Activated CD4-positive, alpha-beta T cell treated with anti-CD3 and anti-CD28 coated beads for 36 hours (primary cell): ENCODE results near the gene PRKN. TPM values are rescaled to one million over a fixed set of nuclear protein-coding genes. Genes with fewer than 3 reads are reported as not detected.

Experiments
- ATAC-seq: fragments of 200-7000 bp; cut with Tn5 transposase; one replicate; pipeline ENCODE4 v1.10.0; 2021; ENCODE audit warnings: mild to moderate bottlenecking, moderate library complexity
- CTCF ChIA-PET: fragments of 350-600 bp; sonication (Branson Sonifier 250); formaldehyde crosslinking; loops from one replicate; lab custom pipeline; 2021; ENCODE audit warnings: antibody characterized with exemption; lab: Charles Lee
- POLR2A ChIA-PET: fragments of 350-600 bp; sonication (Branson Sonifier 250); formaldehyde crosslinking; loops from one replicate; lab custom pipeline; 2021; ENCODE audit warnings: antibody characterized with exemption, inconsistent platforms; lab: Charles Lee
- DNase-seq: peaks from one replicate; pipeline ENCODE4 v3.0.0-alpha.2; 2020
- H3K27ac Mint-ChIP-seq: one replicate; pipeline ENCODE4 v1.8.0; 2021; ENCODE audit warnings: mixed read lengths
- H3K27me3 Mint-ChIP-seq: one replicate; pipeline ENCODE4 v1.8.0; 2021; ENCODE audit warnings: mixed read lengths
- H3K36me3 Mint-ChIP-seq: one replicate; pipeline ENCODE4 v1.8.0; 2021; ENCODE audit warnings: low read depth, mixed read lengths
- H3K4me1 Mint-ChIP-seq: one replicate; pipeline ENCODE4 v1.8.0; 2021; ENCODE audit warnings: mixed read lengths
- H3K4me3 Mint-ChIP-seq: one replicate; pipeline ENCODE4 v1.8.0; 2021; ENCODE audit warnings: mild to moderate bottlenecking, moderate library complexity, mixed read lengths
- H3K9me3 Mint-ChIP-seq: one replicate; pipeline ENCODE4 v1.8.0; 2021; ENCODE audit warnings: low read depth, mixed read lengths
- intact Hi-C, 2 experiments: fragments of 100-400 bp; cut with DNase I in 1 of 2; cut with micrococcal nuclease in 1 of 2; formaldehyde crosslinking; loops; one replicate each; pipeline versions ENCODE4 v1.14.2 to v1.15.1; 2022 to 2024; cut with DNase I, micrococcal nuclease
- total RNA-seq, 2 experiments: library from RNA; stranded (reverse); gene quantifications; one replicate each; pipeline ENCODE4 v1.2.3, GENCODE V29; 2021

PRKN gene
- total RNA-seq, 2 experiments from 2014 or later, result 0.56 to 0.87 TPM

DNA sequence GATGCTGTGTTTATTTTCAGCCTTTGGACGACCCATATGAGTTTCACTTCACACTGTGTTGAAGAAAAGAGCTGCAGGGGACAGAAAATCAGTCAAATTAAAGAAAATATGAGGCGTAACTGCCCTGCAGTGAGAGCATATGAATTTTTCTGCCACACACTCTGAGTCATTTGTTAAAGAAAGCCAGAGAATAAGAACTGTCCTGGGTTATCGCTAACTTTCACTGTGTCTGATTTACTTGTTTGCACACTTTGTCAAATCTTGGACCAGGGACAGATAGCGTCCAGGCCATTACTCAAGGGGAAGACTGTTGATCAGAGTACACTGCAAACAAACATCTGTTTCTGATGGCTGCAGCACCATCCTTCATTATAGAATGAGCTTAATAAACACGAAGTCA, 1326.9 kb downstream of the PRKN start:
- Mint-ChIP-seq H3K4me1 (no peaks in the 10 kb centered on the region), H3K9me3 (no peaks in the 10 kb centered on the region), H3K27ac (no peak overlapping the region), H3K27me3 (peaks cover 5% of the 10 kb centered on the region), H3K36me3 (no peaks in the 10 kb centered on the region), H3K4me3 (no peak overlapping the region)
- ChIA-PET POLR2A (no interaction called here), CTCF (interaction anchor here (0.6 to 0.8 kb wide), 2 partner anchors 657 to 1745 kb away, joined by 3 read pairs; no protein-coding TSS in a partner anchor)
- ATAC-seq (no peak), DNase-seq (no peak)
- intact Hi-C loops, result no loop called here

DNA sequence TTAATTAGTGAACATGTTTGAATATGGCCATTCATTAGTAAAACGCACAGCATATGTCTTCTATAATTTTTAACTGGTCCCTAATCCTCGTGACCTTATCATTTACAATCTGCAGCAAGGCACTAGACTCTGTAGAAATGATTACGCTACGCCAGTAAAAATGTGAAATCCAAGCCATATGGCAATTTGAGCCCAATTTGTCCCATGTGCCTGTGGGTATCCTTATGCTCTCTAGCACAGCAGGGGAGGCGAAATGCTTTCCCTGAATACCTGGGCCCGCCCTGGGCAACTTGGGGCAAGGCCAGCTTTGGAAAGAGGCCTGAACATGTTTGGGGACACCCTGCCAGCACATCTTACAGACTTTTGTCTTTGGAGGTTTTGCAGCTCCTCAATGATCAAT, 1331.0 kb downstream of the PRKN start:
- intact Hi-C loops, result no loop called here
- ChIA-PET CTCF (interaction anchor here (0.6 to 0.7 kb wide), 3 partner anchors 32 to 1219 kb away, joined by 3 read pairs; no protein-coding TSS in a partner anchor), POLR2A (no interaction called here)
- ATAC-seq (no peak), DNase-seq (no peak)
- H3K4me1 Mint-ChIP-seq, result no peaks in the 10 kb centered on the region
- peaks cover 5% of the 10 kb centered on the region for H3K27me3 Mint-ChIP-seq
- H3K27ac Mint-ChIP-seq, result no peak overlapping the region
- H3K9me3 Mint-ChIP-seq, result no peaks in the 10 kb centered on the region
- H3K36me3 Mint-ChIP-seq, result no peaks in the 10 kb centered on the region
- H3K4me3 Mint-ChIP-seq, result no peak overlapping the region

- no peaks in the 10 kb centered on the region for H3K4me1 Mint-ChIP-seq
- H3K9me3 Mint-ChIP-seq, result no peaks in the 10 kb centered on the region
- no peak overlapping the region for H3K27ac Mint-ChIP-seq
- ATAC-seq (no peak), DNase-seq (no peak)
- H3K27me3 Mint-ChIP-seq, result peaks cover 5% of the 10 kb centered on the region
- CTCF ChIA-PET, result interaction anchor here (0.6 to 4.5 kb wide), 3 partner anchors 23 to 1213 kb away, joined by 3 to 18 read pairs (median 3); no protein-coding TSS in a partner anchor
- POLR2A ChIA-PET, result no interaction called here
- no peak overlapping the region for H3K4me3 Mint-ChIP-seq
- H3K36me3 Mint-ChIP-seq, result no peaks in the 10 kb centered on the region
- intact Hi-C loops, result no loop called here
Measured at GRCh38 chr6:161395716-161396231, 1331.8 kb downstream of the PRKN start.

DNA sequence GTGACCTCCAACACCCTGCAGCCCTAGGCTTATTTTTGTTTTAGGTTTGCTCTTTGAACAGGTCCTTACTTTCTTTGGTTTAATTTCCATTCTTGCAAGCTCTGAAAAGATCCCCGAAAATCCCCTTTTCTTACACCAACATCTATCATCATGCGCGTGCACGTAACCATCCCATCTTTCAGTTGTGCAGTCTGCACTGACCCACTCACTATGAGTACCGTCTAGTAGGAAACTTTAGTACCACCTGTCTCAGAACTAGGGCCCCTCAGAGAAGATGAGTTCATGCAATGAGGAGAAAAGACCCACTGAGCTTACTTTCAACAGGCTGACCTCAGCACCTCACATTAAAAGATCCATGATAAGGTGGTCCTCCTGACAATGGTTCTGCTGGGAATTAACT, 1333.1 kb downstream of the PRKN start:
- no peaks in the 10 kb centered on the region for H3K9me3 Mint-ChIP-seq

DNA sequence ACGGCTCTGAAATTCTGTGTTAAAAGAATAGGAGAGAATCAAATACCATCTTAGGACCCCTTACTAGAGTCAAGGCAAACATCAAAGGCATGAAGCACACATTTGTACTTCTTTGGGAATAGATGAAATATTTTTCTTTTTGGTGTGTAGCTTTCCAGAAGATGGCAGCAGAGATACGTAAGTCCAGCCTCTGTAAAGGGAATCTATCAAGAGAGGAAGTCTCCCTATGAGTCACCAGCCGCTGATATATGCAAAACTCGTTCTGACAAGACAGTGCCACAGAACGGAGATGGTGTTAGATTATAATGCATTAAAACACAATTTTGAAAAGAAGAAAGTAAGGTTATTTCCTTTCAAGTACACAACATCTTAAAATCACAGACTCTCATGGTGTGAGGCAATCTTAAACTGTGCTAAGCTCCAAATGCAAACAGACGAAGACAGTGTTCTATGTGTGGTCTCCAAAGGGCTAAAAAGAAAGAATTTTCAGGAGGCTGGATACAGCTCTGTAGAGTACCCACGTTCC, 1333.7 kb downstream of the PRKN start:
- H3K4me1 Mint-ChIP-seq, result no peaks in the 10 kb centered on the region
- DNase-seq, result peak; percentile 75
- no peaks in the 10 kb centered on the region for H3K36me3 Mint-ChIP-seq
- ATAC-seq, result peak; percentile 99
- ChIA-PET POLR2A (interaction anchor here (0.6 kb wide), 1 partner anchor 118 kb away, joined by 3 read pairs; no protein-coding TSS in a partner anchor), CTCF (interaction anchor here (0.6 to 4.5 kb wide), 7 partner anchors 9 to 302 kb away, joined by 3 to 18 read pairs (median 6); no protein-coding TSS in a partner anchor)
- H3K27ac Mint-ChIP-seq, result no peak overlapping the region
- intact Hi-C loops, result loop anchor here (1.0 kb wide), 1 partner anchor 301 kb away; no protein-coding TSS in a partner anchor
- H3K4me3 Mint-ChIP-seq, result no peak overlapping the region
- H3K27me3 Mint-ChIP-seq, result peaks cover 5% of the 10 kb centered on the region
- H3K9me3 Mint-ChIP-seq, result peaks cover 2% of the 10 kb centered on the region

More for the DNA sequence above, 1333.1 kb downstream of the PRKN start:
- Mint-ChIP-seq H3K4me1 (no peaks in the 10 kb centered on the region), H3K36me3 (no peaks in the 10 kb centered on the region), H3K27ac (no peak overlapping the region), H3K4me3 (no peak overlapping the region), H3K27me3 (peaks cover 5% of the 10 kb centered on the region)
- CTCF ChIA-PET, result interaction anchor here (0.6 to 4.5 kb wide), 7 partner anchors 9 to 1856 kb away, joined by 3 to 18 read pairs (median 5); no protein-coding TSS in a partner anchor
- no peak for DNase-seq
- POLR2A ChIA-PET, result interaction anchor here (0.6 kb wide), 2 partner anchors 117 to 625 kb away, joined by 3 read pairs; no protein-coding TSS in a partner anchor
- ATAC-seq, result peak; percentile 23
- intact Hi-C loops, result loop anchor here (1.0 kb wide), 1 partner anchor 301 kb away; no protein-coding TSS in a partner anchor

GRCh38 chr6:161393292-161393691, 1334.3 kb downstream of the PRKN start:
- Mint-ChIP-seq H3K4me1 (no peaks in the 10 kb centered on the region), H3K27ac (no peak overlapping the region), H3K36me3 (no peaks in the 10 kb centered on the region), H3K4me3 (no peak overlapping the region), H3K9me3 (peaks cover 2% of the 10 kb centered on the region), H3K27me3 (peaks cover 5% of the 10 kb centered on the region)
- intact Hi-C loops, result no loop called here
- ATAC-seq (no peak), DNase-seq (no peak)
- POLR2A ChIA-PET, result no interaction called here
- CTCF ChIA-PET, result interaction anchor here (0.6 to 4.5 kb wide), 8 partner anchors 10 to 462 kb away, joined by 3 to 18 read pairs (median 6); no protein-coding TSS in a partner anchor

DNA sequence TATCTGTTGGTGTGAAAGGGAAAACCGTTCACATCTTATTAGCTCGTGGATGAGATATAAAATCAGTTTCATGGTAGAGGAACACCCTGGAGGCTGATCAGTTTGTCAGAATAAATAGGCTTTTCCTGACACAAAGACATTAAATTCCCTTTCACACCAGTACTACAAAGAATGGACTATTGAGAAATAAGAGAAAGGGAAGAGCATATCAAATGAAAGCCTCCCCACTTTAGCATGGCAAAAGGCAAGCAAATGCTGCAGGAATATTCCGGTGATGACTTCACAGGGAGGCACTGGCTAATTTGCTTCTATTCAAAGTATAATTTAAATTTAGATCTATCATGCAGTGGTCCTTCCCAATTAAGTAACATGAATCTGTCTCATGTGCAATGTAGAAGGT, 1337.8 kb downstream of the PRKN start:
- intact Hi-C loops, result no loop called here
- POLR2A ChIA-PET, result no interaction called here
- no peaks in the 10 kb centered on the region for H3K4me1 Mint-ChIP-seq

DNA sequence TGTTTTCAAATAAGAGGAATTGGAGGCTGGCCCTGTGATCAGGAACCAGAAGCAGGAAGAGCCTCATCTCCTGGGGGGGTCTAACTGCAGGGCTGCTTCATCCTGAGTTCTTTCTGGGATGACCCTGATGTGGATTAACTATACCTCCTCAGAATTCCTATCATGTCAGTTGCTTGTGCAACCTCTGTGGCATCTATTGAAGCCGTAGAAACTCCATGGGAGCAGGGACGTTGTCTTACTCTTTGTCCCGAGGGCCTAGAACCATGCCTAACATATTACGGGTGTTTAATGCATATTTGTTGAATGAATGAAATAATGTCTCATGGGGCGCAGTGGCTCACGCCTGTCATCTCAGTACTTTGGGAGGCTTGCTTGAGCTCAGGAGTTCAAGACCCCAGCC, 1343.6 kb downstream of the PRKN start:
- ChIA-PET CTCF (no interaction called here), POLR2A (no interaction called here)
- H3K4me1 Mint-ChIP-seq, result no peaks in the 10 kb centered on the region
- H3K27me3 Mint-ChIP-seq, result no peaks in the 10 kb centered on the region
- no peaks in the 10 kb centered on the region for H3K36me3 Mint-ChIP-seq
- no peak overlapping the region for H3K4me3 Mint-ChIP-seq
- H3K27ac Mint-ChIP-seq, result no peak overlapping the region
- DNase-seq, result no peak
- intact Hi-C loops, result no loop called here
- H3K9me3 Mint-ChIP-seq, result peaks cover under 1% of the 10 kb centered on the region
- no peak for ATAC-seq

More for the DNA sequence above, 1337.8 kb downstream of the PRKN start:
- ATAC-seq (no peak), DNase-seq (no peak)
- Mint-ChIP-seq H3K9me3 (peaks cover 2% of the 10 kb centered on the region), H3K4me3 (no peak overlapping the region), H3K36me3 (no peaks in the 10 kb centered on the region), H3K27ac (no peak overlapping the region), H3K27me3 (no peaks in the 10 kb centered on the region)
- CTCF ChIA-PET, result no interaction called here

- no peak overlapping the region for H3K27ac Mint-ChIP-seq
- POLR2A ChIA-PET, result no interaction called here
Measured at GRCh38 chr6:161379834-161380582, 1347.6 kb downstream of the PRKN start.

DNA sequence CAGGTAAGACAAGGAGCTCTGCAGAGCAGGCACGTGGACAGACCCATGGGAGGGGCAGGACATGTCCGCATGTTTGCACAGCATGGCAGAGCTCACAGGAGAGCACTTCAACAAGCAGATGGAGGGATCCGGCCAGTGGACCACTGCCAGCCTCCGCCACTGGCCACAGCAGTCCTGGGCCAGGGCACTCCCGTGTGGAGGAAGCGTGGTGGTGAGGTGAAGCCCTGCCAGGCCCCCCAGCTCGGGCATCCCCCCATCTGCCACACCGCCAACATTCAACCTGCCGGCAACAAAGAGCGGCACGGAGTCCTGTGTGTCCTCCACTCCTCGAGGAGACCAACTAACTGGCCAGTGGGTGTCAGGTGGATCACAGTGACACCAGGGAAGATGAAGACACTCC, 1349.5 kb downstream of the PRKN start:
- H3K36me3 Mint-ChIP-seq, result no peaks in the 10 kb centered on the region
- intact Hi-C loops, result loop anchor here in 1 of 2 experiments (10.0 kb wide), 1 partner anchor 273 kb away; no protein-coding TSS in a partner anchor
- H3K27me3 Mint-ChIP-seq, result no peaks in the 10 kb centered on the region
- no peak overlapping the region for H3K27ac Mint-ChIP-seq
- CTCF ChIA-PET, result interaction anchor here (8.3 kb wide), 1 partner anchor 447 kb away, joined by 200 read pairs; no protein-coding TSS in a partner anchor
- POLR2A ChIA-PET, result interaction anchor here (0.5 kb wide), 1 partner anchor 446 kb away, joined by 4 read pairs; no protein-coding TSS in a partner anchor
- no peak for DNase-seq
- no peak overlapping the region for H3K4me3 Mint-ChIP-seq
- H3K9me3 Mint-ChIP-seq, result no peaks in the 10 kb centered on the region
- no peaks in the 10 kb centered on the region for H3K4me1 Mint-ChIP-seq
- no peak for ATAC-seq

More at GRCh38 chr6:161379834-161380582, 1347.6 kb downstream of the PRKN start:
- CTCF ChIA-PET, result interaction anchor here (1.0 to 1.3 kb wide), 2 partner anchors 9 to 449 kb away, joined by 3 to 5 read pairs; no protein-coding TSS in a partner anchor
- DNase-seq, result no peak
- no peak overlapping the region for H3K4me3 Mint-ChIP-seq
- ATAC-seq, result no peak
- H3K27me3 Mint-ChIP-seq, result no peaks in the 10 kb centered on the region
- H3K9me3 Mint-ChIP-seq, result no peaks in the 10 kb centered on the region
- no peaks in the 10 kb centered on the region for H3K36me3 Mint-ChIP-seq
- no peaks in the 10 kb centered on the region for H3K4me1 Mint-ChIP-seq
- intact Hi-C loops, result loop anchor here in 1 of 2 experiments (10.0 kb wide), 1 partner anchor 275 kb away; no protein-coding TSS in a partner anchor

DNA sequence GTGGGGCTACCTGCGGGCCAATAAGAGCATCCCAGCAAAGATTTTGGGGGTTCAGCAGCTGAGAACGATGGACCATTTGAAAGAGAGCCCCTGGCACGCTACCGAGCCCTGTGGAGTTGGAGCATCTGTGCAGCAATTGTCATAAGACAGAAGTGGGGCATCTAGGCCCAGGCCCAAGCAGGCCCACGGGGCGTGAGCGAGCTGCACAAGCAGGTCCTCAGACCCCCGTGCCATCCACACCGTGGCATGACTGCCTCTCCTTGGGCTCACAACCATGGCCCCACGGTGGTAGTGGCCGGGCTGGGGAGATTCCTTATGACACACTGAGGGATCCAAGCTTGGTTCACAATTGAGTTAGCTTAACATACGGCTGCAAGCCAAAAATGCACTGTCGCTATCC, 1350.5 kb downstream of the PRKN start:
- DNase-seq, result no peak
- no peak for ATAC-seq
- POLR2A ChIA-PET, result no interaction called here
- Mint-ChIP-seq H3K36me3 (no peaks in the 10 kb centered on the region), H3K4me1 (no peaks in the 10 kb centered on the region), H3K27ac (no peak overlapping the region), H3K4me3 (no peak overlapping the region), H3K27me3 (no peaks in the 10 kb centered on the region), H3K9me3 (no peaks in the 10 kb centered on the region)
- intact Hi-C loops, result loop anchor here in 1 of 2 experiments (10.0 kb wide), 1 partner anchor 272 kb away; no protein-coding TSS in a partner anchor
- CTCF ChIA-PET, result interaction anchor here (8.3 kb wide), 1 partner anchor 446 kb away, joined by 200 read pairs; no protein-coding TSS in a partner anchor
